DMS53 treated with DMSO at 0.1 percent for 48 hours (cell line): ENCODE results near the gene INHBC.
"Not testable (repeated sequence)": the region's sequence is repeated elsewhere in the genome, so short reads cannot be mapped to it uniquely, and the experiment has no call there.

Experiments used
- DNase-seq: peaks from one replicate; lab custom pipeline; 2025; ENCODE audit not compliant: unreplicated experiment; lab: John Stamatoyannopoulos, UW

INHBC gene, protein sequence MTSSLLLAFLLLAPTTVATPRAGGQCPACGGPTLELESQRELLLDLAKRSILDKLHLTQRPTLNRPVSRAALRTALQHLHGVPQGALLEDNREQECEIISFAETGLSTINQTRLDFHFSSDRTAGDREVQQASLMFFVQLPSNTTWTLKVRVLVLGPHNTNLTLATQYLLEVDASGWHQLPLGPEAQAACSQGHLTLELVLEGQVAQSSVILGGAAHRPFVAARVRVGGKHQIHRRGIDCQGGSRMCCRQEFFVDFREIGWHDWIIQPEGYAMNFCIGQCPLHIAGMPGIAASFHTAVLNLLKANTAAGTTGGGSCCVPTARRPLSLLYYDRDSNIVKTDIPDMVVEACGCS

DNA sequence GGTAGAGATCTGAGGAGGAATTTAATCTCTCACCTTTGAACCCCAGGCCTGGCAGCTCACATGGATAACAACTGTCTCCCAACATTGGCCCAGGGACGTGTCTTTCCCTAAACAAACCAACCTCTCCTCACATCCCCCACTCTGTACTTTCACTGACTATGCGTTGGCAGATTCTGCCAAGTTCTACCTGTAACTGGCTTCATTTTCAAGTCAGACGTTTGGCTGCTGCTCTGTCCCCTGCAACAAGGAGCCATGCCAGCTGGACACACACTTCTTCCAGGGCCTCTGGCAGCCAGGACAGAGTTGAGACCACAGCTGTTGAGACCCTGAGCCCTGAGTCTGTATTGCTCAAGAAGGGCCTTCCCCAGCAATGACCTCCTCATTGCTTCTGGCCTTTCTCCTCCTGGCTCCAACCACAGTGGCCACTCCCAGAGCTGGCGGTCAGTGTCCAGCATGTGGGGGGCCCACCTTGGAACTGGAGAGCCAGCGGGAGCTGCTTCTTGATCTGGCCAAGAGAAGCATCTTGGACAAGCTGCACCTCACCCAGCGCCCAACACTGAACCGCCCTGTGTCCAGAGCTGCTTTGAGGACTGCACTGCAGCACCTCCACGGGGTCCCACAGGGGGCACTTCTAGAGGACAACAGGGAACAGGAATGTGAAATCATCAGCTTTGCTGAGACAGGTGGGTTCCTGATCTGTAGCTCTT is at the start of gene INHBC:
Gene INHBC, plus strand, starts transcription at position 268 of the 707 bp plus-strand sequence. Its CDS starts 103 bp downstream, at position 371.
- no peak for DNase-seq

DNA sequence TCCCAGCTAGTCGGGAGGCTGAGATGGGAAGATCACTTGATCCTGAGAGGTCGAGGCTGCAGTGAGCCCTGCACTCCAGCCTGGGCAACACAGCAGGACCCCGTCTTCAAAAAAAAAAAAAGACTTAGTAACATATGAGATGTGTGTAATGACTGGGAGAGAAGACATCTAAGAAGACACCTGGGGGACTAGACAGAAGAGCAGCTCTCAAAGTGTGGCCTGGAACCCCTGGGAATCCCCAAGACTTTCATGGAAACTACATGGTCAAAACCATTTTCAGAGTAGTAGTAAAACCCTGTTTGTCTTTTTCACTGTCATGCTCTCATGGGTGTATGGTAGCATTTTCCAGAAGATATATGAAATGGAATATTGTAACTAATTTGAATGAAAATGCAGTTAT is 49.0 kb upstream of the INHBC start:
- DNase-seq, result no peak

DNA sequence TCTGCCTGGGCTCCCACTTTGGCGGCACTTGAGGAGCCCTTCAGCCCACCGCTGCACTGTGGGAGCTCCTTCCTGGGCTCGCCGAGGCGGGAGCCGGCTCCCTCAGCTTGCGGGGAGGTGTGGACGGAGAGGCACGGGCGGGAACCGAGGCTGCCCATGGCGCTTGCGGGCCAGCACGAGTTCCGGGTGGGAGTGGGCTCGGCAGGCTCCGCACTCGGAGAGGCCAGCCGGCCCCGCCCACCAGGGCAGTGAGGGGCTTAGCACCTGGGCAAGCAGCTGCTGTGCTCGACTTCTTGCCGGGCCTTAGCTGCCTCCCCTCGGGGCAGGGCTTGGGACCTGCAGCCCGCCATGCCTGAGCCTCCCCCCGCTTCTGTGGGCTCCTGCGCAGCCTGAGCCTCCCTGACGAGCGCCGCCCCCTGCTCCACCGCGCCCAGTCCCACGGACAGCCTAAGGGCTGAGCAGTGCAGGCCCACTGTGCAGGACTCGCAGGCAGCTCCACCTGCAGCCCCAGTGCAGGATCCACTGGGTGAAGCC is 48.3 kb upstream of the INHBC start:
- DNase-seq, result no peak

- DNase-seq, result no peak
Observed at GRCh38 chr12:57388425-57388824, 46.2 kb upstream of the INHBC start.

GRCh38 chr12:57389033-57389432 is 45.6 kb upstream of the INHBC start:
- DNase-seq, result no peak

- no peak for DNase-seq
Observed at GRCh38 chr12:57390174-57390573, 44.4 kb upstream of the INHBC start.

- no peak for DNase-seq
Observed at GRCh38 chr12:57395121-57395520, 39.5 kb upstream of the INHBC start.

GRCh38 chr12:57397441-57397840 is 37.1 kb upstream of the INHBC start:
- DNase-seq, result no peak

- DNase-seq, result not testable (repeated sequence)
Observed at GRCh38 chr12:57399718-57400463, 34.7 kb upstream of the INHBC start.

- DNase-seq, result no peak
Observed at GRCh38 chr12:57401165-57401564, 33.4 kb upstream of the INHBC start.

GRCh38 chr12:57402156-57402555 is 32.4 kb upstream of the INHBC start:
- DNase-seq, result not testable (repeated sequence)

DNA sequence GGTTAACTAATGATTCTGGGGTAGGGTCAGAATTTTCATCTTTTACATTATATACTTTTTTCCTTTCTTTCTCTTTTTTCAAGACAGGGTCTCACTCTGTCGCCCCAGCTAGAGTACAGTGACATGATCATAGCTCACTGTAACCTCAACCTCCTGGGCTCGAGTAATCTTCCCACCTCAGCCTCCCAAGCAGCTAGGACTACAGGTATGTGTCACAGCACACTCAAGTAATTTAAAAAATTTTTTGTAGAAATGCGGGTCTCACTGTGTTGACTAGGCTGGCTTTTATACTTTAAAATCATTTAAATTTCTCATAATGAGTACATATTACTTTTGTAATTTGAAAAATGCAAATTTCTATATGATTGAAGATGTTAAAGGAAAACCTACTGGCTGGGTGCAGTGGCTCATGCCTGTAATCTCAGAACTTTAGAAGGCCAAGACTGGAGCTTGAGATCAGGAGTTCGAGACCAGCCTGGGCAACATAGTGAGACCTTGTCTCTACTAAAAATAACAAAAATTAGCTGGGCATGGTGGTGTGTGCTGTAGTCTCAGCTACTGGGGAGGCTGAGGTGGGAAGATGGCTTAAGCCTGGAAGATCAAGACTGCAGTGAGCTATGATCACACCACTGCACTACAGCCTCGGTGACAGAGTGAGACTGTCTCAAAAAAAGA is 29.5 kb upstream of the INHBC start:
- no peak for DNase-seq

DNA sequence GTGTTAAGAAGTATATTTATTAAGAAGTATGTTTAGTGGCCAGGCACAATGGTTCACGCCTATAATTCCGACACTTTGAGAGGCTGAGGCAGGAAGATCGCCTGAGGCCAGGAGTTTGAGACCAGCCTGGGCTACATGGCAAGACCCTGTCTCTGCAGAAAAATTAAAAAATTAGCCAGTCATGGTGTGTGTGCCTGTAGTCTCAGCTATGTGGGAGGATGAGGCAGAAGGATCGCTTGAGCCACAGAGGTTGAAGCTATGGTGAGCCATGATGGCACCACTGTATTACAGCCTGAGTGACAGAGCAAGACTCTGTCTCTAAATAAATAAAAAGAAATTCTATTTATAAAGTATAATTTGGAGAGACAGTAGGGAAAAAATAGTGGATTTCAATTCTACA is 24.1 kb upstream of the INHBC start:
- no peak for DNase-seq

DNA sequence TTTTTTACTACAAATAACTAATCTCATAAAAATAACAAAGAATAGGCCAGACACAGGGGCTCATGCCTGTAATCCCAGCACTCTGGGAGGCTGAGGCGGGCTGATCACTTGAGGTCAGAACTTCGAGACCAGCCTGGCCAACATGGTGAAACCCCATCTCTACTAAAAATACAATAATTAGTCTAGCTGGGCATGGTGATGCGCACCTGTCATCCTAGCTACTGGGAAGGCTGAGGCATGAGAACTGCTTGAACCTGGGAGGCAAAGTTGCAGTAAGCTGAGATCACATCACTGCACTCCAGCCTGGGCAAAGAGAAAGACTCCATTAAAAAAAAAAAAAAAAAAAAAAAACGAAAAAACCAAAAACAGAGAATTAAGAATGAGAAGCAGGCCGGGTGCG is 20.4 kb upstream of the INHBC start:
- not testable (repeated sequence) for DNase-seq

DNA sequence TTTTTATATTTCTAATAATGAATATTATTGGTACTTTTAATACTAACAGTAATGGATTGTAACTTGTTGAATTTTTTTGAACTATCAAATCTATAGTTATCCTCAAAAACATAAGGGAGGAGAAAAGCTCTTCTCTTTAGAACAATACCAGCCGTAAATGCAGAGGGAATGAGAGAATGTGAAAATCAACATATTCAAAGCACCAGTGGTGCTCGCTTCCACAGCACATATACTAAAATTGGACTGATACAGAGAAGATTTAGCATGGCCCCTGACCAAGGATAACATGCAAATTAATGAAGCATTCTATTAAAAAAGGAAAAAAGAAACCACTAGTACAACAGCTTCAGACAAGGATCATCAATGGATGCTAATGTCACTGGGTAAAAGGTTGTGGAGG is 19.5 kb upstream of the INHBC start:
- no peak for DNase-seq

- DNase-seq, result no peak
Observed at GRCh38 chr12:57416039-57416996, 18.3 kb upstream of the INHBC start.

- no peak for DNase-seq
Observed at GRCh38 chr12:57418255-57418654, 16.3 kb upstream of the INHBC start.

GRCh38 chr12:57419495-57419894 is 15.1 kb upstream of the INHBC start:
- no peak for DNase-seq

- no peak for DNase-seq
Observed at GRCh38 chr12:57420482-57420881, 14.1 kb upstream of the INHBC start.

- not testable (repeated sequence) for DNase-seq
Observed at GRCh38 chr12:57426948-57427347, 7.6 kb upstream of the INHBC start.
